Gastroesophageal sphincter (tissue), 3 donors: ENCODE measurements around the gene RALGAPB.

ENCODE experiments used
- CTCF ChIP-seq, 4 experiments: fragments of 200-600 bp in 2 of 4; fragments of 450-650 bp in 2 of 4; sonication (generic) in 1 of 4; IDR thresholded peaks; one replicate each; pipeline ENCODE4 v1.5.1; 2017 to 2019; ENCODE audit warnings: antibody characterized with exemption in 4 of 4, mild to moderate bottlenecking in 2 of 4, moderate library complexity in 2 of 4
- EP300 ChIP-seq: sonication (generic); formaldehyde crosslinking; IDR thresholded peaks from one replicate; pipeline ENCODE4 v1.6.1; 2017; ENCODE audit warnings: antibody characterized with exemption, mild to moderate bottlenecking
- POLR2A ChIP-seq, 2 donors: fragments of 450-650 bp; IDR thresholded peaks; one replicate each; pipeline ENCODE4 v1.6.1; 2017; ENCODE audit warnings: antibody characterized with exemption in 2 of 2, mild to moderate bottlenecking in 2 of 2, moderate library complexity in 1 of 2
- POLR2AphosphoS5 ChIP-seq: sonication (generic); formaldehyde crosslinking; IDR thresholded peaks from one replicate; pipeline ENCODE4 v1.6.1; 2017; ENCODE audit warnings: antibody characterized with exemption

- TF ChIP-seq EP300 (no peak), CTCF (IDR thresholded peaks at IDR 0.05) (no peak), POLR2A (IDR thresholded peaks at IDR 0.05) (no peak), POLR2AphosphoS5 (no peak)
These were observed 129.5 kb downstream of the RALGAPB start for GRCh38 chr20:38602185-38602581.
